Rectal smooth muscle tissue (tissue), 1 donor: Measurements from ENCODE around the gene ZPBP.

ENCODE experiments used
- H3K27ac ChIP-seq: one replicate; pipeline ENCODE4 v1.7.0; 2013; ENCODE audit warnings: low read depth, low read length, inconsistent platforms
- H3K27me3 ChIP-seq: one replicate; pipeline ENCODE4 v1.7.0; 2013; ENCODE audit warnings: low read length; ENCODE audit not compliant: control insufficient read depth, insufficient read depth
- H3K36me3 ChIP-seq: one replicate; pipeline ENCODE4 v1.7.0; 2013; ENCODE audit warnings: low read length; ENCODE audit not compliant: control insufficient read depth, insufficient read depth
- H3K4me1 ChIP-seq: one replicate; pipeline ENCODE4 v1.7.0; 2013; ENCODE audit warnings: low read length; ENCODE audit not compliant: control insufficient read depth, insufficient read depth
- H3K4me3 ChIP-seq: one replicate; pipeline ENCODE4 v1.7.0; 2013; ENCODE audit warnings: low read length
- H3K9ac ChIP-seq: one replicate; pipeline ENCODE4 v1.7.0; 2013; ENCODE audit warnings: low read length

Gene ZPBP

DNA sequence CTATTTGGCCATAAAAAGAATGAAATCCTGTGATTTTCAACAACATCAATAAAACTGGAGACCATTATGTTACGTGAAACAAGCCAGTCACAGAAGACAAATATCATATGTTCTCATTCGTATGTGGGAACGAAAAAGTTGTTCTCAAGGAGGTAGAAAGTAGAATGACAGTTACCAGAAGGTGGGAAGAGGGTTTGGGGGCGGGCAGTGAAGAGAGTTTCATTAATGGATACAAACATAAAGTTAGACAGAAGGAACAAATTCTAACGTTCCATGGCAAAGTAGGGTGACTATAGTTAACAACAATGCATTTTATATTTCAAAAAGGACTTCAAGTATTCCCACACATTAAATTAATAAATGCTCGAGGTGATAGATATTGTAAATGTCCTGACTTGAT, 97.4 kb downstream of the ZPBP start:
- H3K27ac ChIP-seq: no peak overlapping the region
- no peak overlapping the region for H3K4me3 ChIP-seq
- no peaks in the 10 kb centered on the region for H3K36me3 ChIP-seq
- H3K4me1 ChIP-seq: no peaks in the 10 kb centered on the region
- no peaks in the 10 kb centered on the region for H3K27me3 ChIP-seq
- no peak overlapping the region for H3K9ac ChIP-seq

DNA sequence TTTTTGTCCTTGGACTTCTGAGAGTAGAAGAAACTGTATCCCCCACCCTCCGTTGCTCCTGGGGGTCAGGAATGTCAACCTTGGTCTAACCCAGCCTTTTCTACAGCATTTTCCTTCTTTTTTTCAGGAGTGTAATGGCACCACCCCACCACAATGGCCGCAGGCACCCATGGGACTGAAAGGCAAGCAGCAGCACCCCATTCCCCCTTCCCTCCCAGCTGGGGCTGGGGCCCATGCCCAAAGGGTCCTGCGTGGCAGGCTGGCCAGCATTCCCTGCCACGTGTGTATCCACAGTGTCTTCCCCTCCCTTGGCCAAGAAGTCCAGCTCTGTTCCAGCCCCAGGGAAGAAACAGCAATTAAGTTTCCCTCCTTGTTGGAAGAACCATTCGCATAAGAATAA, 106.9 kb downstream of the ZPBP start:
- H3K27ac ChIP-seq: no peak overlapping the region
- no peaks in the 10 kb centered on the region for H3K4me1 ChIP-seq
- no peak overlapping the region for H3K9ac ChIP-seq

DNA sequence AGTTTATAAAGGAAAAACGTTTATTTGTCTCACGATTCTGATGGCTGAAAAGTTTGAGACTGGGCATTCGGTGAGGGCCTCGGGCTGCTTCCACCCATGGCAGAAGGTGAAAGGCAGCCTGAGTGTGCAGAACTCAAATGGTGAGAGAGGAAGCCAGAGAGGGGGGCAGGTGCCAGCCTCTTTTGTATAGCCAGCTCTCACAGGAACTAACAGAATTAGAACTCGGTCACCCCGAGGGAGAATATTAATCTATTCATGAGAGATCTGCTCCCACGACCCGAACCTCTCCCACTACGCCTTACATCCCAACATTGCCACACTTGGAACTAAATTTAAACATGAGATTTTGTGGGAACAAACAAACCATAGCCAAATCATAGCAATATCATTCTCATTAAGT, 112.6 kb downstream of the ZPBP start:
- Histone ChIP-seq H3K27me3 (no peaks in the 10 kb centered on the region), H3K9ac (no peak overlapping the region), H3K27ac (no peak overlapping the region), H3K4me1 (no peaks in the 10 kb centered on the region), H3K36me3 (no peaks in the 10 kb centered on the region), H3K4me3 (no peak overlapping the region)

More for the DNA sequence above, 106.9 kb downstream of the ZPBP start:
- Histone ChIP-seq H3K27me3 (no peaks in the 10 kb centered on the region), H3K4me3 (no peak overlapping the region), H3K36me3 (no peaks in the 10 kb centered on the region)

DNA sequence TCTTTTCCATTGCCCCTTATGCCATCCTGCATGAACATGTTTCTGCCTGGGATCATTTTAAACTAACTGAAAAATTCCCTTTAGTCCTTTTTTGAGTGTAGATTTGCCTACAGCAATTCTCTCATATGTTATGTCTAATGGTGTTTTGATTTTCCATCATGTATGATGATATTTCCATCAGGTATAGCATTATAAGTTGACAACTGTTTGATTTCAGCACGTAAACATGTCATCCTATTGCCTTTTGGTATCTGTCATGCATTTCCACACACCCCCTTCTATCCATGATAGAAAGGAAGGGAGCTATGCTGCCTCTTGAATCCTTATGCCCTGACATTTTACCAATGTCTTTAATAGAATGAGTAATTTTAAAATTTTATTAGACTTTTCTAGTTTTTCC, 116.8 kb downstream of the ZPBP start:
- Histone ChIP-seq H3K9ac (no peak overlapping the region), H3K36me3 (no peaks in the 10 kb centered on the region), H3K4me3 (no peak overlapping the region), H3K27ac (no peak overlapping the region), H3K4me1 (no peaks in the 10 kb centered on the region), H3K27me3 (no peaks in the 10 kb centered on the region)

DNA sequence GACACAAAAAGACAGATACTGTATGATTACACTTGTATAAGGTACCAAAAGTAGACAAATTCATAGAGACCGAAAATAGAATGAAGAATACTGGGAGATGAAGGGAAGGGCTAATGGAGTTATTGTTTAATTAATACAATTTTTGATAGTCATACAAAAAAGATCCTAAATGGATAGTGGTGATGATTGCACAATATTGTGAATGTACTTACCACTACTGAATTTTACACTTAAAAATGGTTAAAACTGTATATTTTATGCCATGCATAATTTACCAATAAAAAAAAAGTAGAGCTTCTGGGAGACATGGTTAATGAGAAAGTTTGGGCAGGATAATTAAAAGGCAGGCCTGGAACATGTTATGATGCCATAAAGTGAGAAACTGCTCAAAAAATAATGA, 119.0 kb downstream of the ZPBP start:
- H3K27me3 ChIP-seq: no peaks in the 10 kb centered on the region
- H3K36me3 ChIP-seq: no peaks in the 10 kb centered on the region
- no peak overlapping the region for H3K27ac ChIP-seq
- no peaks in the 10 kb centered on the region for H3K4me1 ChIP-seq
- no peak overlapping the region for H3K9ac ChIP-seq
- H3K4me3 ChIP-seq: no peak overlapping the region

DNA sequence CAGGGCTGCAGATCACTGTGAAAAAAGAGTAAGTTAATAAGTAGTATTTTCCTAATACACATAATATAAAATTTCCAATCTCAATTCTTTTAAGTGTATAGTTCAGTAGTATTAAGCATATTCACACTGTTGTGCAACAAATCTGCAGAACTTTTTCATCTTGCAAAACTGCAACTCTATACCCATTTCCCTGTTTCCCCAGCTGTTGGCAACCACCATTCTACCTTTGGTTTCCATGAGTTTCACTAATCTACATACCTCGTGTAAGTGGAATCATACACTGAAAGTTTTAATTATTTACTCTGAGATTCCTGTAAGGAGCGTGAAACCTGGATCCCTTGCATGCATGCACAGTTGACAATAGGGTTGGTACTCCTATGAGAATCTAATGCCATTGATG, 155.4 kb downstream of the ZPBP start:
- no peak overlapping the region for H3K9ac ChIP-seq
- H3K27ac ChIP-seq: no peak overlapping the region
- H3K4me3 ChIP-seq: no peak overlapping the region
- no peaks in the 10 kb centered on the region for H3K27me3 ChIP-seq
- no peaks in the 10 kb centered on the region for H3K4me1 ChIP-seq
- H3K36me3 ChIP-seq: no peaks in the 10 kb centered on the region

DNA sequence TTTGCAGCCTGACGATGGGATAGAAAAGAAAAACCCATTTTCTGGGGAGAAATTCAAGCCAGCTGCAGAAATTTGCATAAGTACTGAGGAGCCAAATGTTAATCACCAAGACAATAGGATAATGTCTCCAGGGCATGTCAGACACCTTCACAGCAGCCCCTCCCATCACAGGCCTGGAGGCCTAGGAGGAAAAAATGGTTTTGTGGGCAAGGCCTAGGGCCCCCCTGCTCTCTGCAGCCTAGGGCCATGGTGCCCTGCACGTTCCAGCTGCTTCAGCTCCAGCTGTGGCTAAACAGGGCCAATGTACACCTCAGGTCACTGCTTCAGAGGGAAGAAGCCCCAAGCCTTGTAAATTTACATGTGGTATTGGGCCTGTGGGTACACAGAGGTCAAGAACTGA, 161.4 kb downstream of the ZPBP start:
- Histone ChIP-seq H3K27ac (no peak overlapping the region), H3K9ac (no peak overlapping the region), H3K36me3 (no peaks in the 10 kb centered on the region), H3K4me3 (no peak overlapping the region), H3K4me1 (no peaks in the 10 kb centered on the region), H3K27me3 (no peaks in the 10 kb centered on the region)

DNA sequence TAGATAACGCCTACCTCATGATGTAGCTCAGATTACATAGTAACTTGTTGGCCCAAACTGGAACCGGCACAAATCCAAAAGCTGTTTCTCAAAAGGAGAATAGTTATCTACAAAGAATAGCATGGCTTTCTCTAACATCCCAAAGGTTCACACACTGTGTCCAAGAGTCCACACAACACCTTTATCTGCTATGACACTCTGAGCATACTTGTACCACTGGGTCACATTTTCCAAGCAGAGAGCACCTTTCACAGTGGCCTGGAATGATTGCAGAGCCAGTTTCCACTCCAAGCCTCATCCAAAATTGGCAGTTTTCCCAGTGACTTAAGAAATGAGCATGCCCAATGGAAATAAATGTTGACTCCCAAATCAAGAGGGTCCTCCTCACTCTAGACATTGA, 164.3 kb downstream of the ZPBP start:
- H3K36me3 ChIP-seq: no peaks in the 10 kb centered on the region
- H3K27ac ChIP-seq: no peak overlapping the region
- no peak overlapping the region for H3K4me3 ChIP-seq
- H3K9ac ChIP-seq: no peak overlapping the region
- no peaks in the 10 kb centered on the region for H3K27me3 ChIP-seq
- no peaks in the 10 kb centered on the region for H3K4me1 ChIP-seq

DNA sequence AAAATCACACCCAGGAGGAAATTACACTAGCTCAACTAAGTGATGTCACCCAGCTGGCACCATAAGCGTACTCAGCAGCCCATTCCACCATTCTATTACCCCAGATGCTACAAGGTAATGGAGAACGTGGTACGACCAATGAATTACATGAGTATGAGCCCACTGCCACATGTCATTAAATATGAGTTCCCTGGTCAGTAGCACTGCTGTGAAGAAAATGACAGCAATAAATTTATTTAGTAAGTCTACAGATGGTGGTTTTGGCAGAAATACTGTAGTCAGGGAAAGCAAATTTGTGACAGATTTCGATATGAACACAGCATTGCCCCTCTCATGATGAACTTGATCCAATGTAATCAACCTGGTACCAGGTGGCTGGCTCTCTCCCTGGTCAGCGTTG, 165.4 kb downstream of the ZPBP start:
- no peaks in the 10 kb centered on the region for H3K27me3 ChIP-seq
- no peaks in the 10 kb centered on the region for H3K36me3 ChIP-seq
- no peak overlapping the region for H3K9ac ChIP-seq
- no peaks in the 10 kb centered on the region for H3K4me1 ChIP-seq
- no peak overlapping the region for H3K4me3 ChIP-seq
- H3K27ac ChIP-seq: no peak overlapping the region

DNA sequence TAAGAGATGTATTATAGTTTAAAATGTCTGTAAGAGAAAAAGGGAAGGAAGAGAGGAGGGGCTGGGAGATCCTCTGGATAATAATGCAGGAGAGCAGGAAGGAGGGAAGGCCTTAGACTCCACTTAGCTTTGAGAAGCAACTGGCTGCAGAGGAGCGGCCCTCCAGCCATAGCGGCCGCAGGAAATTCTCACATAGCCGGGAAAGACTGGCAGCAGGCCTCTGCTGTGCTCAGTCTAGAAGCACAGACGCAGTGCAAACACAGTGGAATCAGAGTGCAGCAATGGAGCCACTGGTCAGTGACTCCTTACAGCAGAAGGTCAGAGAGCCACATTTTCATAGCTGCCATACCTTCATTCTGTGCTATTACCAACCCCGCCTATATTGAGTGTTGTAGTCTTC, 166.3 kb downstream of the ZPBP start:
- Histone ChIP-seq H3K27ac (no peak overlapping the region), H3K4me3 (no peak overlapping the region), H3K4me1 (no peaks in the 10 kb centered on the region), H3K36me3 (no peaks in the 10 kb centered on the region), H3K27me3 (no peaks in the 10 kb centered on the region), H3K9ac (no peak overlapping the region)

DNA sequence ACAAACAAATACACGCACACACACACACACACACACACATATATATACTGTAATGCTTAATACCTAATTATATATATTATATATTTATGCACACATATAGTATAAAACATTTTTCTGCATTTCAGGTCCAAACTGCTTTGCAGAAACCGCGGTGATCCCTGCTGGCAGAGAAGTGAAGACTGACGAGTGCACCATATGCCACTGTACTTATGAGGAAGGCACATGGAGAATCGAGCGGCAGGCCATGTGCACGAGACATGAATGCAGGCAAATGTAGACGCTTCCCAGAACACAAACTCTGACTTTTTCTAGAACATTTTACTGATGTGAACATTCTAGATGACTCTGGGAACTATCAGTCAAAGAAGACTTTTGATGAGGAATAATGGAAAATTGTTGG, 181.1 kb downstream of the ZPBP start:
- no peak overlapping the region for H3K27ac ChIP-seq
- H3K27me3 ChIP-seq: no peaks in the 10 kb centered on the region
- no peaks in the 10 kb centered on the region for H3K36me3 ChIP-seq
- no peaks in the 10 kb centered on the region for H3K4me1 ChIP-seq
- H3K9ac ChIP-seq: no peak overlapping the region
- H3K4me3 ChIP-seq: no peak overlapping the region

DNA sequence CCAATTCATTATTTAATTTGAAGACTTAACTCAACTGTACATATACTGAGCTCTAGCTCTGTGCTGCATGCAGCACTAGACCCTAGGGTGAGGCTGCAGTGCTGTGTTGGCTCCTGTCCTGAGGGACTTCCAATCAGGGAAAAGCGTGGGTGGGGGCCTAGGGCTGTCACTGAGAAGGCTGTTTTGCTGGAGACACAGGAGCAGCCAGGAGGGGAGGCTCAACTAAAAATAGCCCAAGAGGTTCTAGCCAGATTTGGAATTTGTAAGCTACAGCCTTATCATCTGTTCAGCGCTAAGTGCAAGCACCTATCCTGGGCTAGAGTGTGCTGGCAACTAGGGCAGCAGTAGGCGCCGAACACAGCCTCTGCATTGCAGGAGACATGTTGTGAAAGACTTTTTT, 198.5 kb downstream of the ZPBP start:
- H3K36me3 ChIP-seq: no peaks in the 10 kb centered on the region
- H3K27ac ChIP-seq: no peak overlapping the region
- no peak overlapping the region for H3K4me3 ChIP-seq
- H3K27me3 ChIP-seq: no peaks in the 10 kb centered on the region
- no peak overlapping the region for H3K9ac ChIP-seq
- H3K4me1 ChIP-seq: no peaks in the 10 kb centered on the region

DNA sequence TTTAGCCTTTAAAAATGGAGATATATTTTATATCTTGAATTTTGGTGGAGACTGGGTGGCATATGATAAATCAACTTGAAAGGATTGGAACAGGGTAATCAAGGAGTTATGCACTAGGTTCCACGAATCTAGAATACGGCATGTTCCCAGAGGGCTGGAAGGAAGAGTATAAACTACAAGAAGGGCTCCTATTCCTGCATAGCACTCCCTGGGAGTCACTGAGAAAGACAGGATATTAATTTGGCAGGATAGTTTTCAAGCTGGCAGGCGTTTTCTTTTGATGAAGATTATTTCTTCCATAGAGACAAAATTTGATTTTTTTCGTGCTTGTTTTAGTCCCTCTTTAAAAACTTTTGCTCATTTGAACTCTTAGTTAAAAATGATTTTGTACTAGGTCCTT, 199.9 kb downstream of the ZPBP start:
- H3K4me1 ChIP-seq: no peaks in the 10 kb centered on the region
- H3K27ac ChIP-seq: no peak overlapping the region
- H3K4me3 ChIP-seq: no peak overlapping the region
- H3K36me3 ChIP-seq: no peaks in the 10 kb centered on the region
- no peaks in the 10 kb centered on the region for H3K27me3 ChIP-seq
- no peak overlapping the region for H3K9ac ChIP-seq

DNA sequence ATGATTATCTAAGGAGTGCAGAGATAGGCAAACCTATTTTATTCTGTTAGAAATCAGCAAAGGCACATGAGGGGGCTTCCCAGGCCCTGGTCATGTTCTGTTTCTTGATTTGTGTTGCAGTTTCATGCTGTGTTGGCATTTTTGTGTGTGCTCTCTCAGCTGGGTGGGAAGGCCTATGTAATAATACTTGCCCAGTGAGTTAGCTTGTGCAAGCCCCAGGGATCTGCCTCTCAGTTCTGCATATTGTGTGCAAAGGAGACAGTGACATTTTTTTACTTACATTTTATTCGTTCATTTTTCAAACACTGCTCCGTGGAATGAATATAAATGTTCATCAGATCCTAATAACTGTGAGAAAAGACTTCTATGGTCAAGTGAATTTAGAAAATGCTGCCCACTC, 200.6 kb downstream of the ZPBP start:
- H3K27me3 ChIP-seq: no peaks in the 10 kb centered on the region
- no peak overlapping the region for H3K4me3 ChIP-seq
- H3K27ac ChIP-seq: no peak overlapping the region
- H3K9ac ChIP-seq: no peak overlapping the region
- H3K4me1 ChIP-seq: no peaks in the 10 kb centered on the region
- no peaks in the 10 kb centered on the region for H3K36me3 ChIP-seq
